ENCODE measurements around the gene ADAMTS13. TPM values are rescaled to one million over a fixed set of nuclear protein-coding genes. Genes with fewer than 3 reads are reported as not detected.

The ADAMTS13 gene
- total RNA-seq, 1 experiment from 2014 or later = 12.0 TPM

DNA sequence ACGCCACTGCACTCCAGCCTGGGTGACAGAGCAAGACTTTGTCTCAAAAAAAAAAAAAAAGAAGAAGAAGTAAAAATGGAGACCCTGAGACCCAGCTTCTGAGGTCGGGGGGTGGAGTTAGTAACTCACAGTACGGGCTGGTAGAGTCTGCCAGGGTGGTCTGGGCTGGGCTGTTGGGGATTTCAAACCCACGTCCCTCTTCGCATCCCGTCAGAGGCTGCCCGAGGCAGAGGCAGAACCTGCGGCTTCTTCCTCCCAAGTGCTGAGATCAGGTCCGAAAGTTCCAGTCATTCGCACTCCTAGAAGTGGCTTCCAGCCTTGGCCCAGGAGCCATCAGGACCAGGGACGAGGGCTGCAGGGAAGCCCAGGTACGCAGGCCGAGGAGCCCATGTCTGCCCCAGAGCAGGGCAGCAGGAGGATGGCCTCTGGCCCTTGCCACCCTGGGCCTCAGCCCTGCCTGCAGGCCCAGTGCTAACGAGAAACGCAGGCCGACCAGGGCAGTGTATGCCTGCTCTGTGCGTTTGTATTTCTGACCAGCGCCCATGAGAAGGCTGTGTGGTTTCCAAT is 66.6 kb downstream of the ADAMTS13 start:
- H3K36me3 Mint-ChIP-seq = no peaks in the 10 kb centered on the region
- no peaks in the 10 kb centered on the region for H3K9me3 Mint-ChIP-seq
- no peaks in the 10 kb centered on the region for H3K27me3 Mint-ChIP-seq (ENCODE audit: low read depth)
- H3K27ac Mint-ChIP-seq = no peak overlapping the region
- TF ChIP-seq TP53 (CRISPR knock-in tag; IDR thresholded peaks at IDR 0.05) (no peak), SOX15 (CRISPR knock-in tag; IDR thresholded peaks at IDR 0.05) (no peak), HMGA2 (CRISPR knock-in tag; IDR thresholded peaks at IDR 0.05) (no peak), ATF1 (CRISPR knock-in tag; IDR thresholded peaks at IDR 0.05) (no peak), CBFB (CRISPR knock-in tag; IDR thresholded peaks at IDR 0.05; ENCODE audit: low read depth) (no peak), ZNF317 (CRISPR knock-in tag; IDR thresholded peaks at IDR 0.05; ENCODE audit: borderline replicate concordance, low read depth) (no peak), SP1 (CRISPR knock-in tag; conservative IDR thresholded peaks at IDR 0.05) (no peak), NFE2L1 (CRISPR knock-in tag; IDR thresholded peaks at IDR 0.05) (no peak), MXD4 (CRISPR knock-in tag; IDR thresholded peaks at IDR 0.05; ENCODE audit: borderline replicate concordance) (no peak), ELF4 (CRISPR knock-in tag; IDR thresholded peaks at IDR 0.05; ENCODE audit: low read depth) (no peak), SMAD4 (CRISPR knock-in tag; IDR thresholded peaks at IDR 0.05) (no peak), KAT7 (CRISPR knock-in tag; IDR thresholded peaks at IDR 0.05; ENCODE audit: borderline replicate concordance) (no peak), TEAD4 (CRISPR knock-in tag; IDR thresholded peaks at IDR 0.05) (no peak)
- TF ChIP-seq, protein P1, sequence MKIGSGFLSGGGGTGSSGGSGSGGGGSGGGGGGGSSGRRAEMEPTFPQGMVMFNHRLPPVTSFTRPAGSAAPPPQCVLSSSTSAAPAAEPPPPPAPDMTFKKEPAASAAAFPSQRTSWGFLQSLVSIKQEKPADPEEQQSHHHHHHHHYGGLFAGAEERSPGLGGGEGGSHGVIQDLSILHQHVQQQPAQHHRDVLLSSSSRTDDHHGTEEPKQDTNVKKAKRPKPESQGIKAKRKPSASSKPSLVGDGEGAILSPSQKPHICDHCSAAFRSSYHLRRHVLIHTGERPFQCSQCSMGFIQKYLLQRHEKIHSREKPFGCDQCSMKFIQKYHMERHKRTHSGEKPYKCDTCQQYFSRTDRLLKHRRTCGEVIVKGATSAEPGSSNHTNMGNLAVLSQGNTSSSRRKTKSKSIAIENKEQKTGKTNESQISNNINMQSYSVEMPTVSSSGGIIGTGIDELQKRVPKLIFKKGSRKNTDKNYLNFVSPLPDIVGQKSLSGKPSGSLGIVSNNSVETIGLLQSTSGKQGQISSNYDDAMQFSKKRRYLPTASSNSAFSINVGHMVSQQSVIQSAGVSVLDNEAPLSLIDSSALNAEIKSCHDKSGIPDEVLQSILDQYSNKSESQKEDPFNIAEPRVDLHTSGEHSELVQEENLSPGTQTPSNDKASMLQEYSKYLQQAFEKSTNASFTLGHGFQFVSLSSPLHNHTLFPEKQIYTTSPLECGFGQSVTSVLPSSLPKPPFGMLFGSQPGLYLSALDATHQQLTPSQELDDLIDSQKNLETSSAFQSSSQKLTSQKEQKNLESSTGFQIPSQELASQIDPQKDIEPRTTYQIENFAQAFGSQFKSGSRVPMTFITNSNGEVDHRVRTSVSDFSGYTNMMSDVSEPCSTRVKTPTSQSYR (CRISPR knock-in tag; IDR thresholded peaks at IDR 0.05) = no peak
- TF ChIP-seq, protein P2, sequence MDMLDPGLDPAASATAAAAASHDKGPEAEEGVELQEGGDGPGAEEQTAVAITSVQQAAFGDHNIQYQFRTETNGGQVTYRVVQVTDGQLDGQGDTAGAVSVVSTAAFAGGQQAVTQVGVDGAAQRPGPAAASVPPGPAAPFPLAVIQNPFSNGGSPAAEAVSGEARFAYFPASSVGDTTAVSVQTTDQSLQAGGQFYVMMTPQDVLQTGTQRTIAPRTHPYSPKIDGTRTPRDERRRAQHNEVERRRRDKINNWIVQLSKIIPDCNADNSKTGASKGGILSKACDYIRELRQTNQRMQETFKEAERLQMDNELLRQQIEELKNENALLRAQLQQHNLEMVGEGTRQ (CRISPR knock-in tag; IDR thresholded peaks at IDR 0.05) = no peak
- TF ChIP-seq, protein P3, sequence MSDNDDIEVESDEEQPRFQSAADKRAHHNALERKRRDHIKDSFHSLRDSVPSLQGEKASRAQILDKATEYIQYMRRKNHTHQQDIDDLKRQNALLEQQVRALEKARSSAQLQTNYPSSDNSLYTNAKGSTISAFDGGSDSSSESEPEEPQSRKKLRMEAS (CRISPR knock-in tag; IDR thresholded peaks at IDR 0.05) = no peak
- TF ChIP-seq, protein P4, sequence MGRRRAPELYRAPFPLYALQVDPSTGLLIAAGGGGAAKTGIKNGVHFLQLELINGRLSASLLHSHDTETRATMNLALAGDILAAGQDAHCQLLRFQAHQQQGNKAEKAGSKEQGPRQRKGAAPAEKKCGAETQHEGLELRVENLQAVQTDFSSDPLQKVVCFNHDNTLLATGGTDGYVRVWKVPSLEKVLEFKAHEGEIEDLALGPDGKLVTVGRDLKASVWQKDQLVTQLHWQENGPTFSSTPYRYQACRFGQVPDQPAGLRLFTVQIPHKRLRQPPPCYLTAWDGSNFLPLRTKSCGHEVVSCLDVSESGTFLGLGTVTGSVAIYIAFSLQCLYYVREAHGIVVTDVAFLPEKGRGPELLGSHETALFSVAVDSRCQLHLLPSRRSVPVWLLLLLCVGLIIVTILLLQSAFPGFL (CRISPR knock-in tag; IDR thresholded peaks at IDR 0.05; ENCODE audit: borderline replicate concordance) = no peak
- TF ChIP-seq, protein P5, sequence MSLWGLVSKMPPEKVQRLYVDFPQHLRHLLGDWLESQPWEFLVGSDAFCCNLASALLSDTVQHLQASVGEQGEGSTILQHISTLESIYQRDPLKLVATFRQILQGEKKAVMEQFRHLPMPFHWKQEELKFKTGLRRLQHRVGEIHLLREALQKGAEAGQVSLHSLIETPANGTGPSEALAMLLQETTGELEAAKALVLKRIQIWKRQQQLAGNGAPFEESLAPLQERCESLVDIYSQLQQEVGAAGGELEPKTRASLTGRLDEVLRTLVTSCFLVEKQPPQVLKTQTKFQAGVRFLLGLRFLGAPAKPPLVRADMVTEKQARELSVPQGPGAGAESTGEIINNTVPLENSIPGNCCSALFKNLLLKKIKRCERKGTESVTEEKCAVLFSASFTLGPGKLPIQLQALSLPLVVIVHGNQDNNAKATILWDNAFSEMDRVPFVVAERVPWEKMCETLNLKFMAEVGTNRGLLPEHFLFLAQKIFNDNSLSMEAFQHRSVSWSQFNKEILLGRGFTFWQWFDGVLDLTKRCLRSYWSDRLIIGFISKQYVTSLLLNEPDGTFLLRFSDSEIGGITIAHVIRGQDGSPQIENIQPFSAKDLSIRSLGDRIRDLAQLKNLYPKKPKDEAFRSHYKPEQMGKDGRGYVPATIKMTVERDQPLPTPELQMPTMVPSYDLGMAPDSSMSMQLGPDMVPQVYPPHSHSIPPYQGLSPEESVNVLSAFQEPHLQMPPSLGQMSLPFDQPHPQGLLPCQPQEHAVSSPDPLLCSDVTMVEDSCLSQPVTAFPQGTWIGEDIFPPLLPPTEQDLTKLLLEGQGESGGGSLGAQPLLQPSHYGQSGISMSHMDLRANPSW (CRISPR knock-in tag; conservative IDR thresholded peaks at IDR 0.05; ENCODE audit: low read depth) = no peak
- TF ChIP-seq, protein P6, sequence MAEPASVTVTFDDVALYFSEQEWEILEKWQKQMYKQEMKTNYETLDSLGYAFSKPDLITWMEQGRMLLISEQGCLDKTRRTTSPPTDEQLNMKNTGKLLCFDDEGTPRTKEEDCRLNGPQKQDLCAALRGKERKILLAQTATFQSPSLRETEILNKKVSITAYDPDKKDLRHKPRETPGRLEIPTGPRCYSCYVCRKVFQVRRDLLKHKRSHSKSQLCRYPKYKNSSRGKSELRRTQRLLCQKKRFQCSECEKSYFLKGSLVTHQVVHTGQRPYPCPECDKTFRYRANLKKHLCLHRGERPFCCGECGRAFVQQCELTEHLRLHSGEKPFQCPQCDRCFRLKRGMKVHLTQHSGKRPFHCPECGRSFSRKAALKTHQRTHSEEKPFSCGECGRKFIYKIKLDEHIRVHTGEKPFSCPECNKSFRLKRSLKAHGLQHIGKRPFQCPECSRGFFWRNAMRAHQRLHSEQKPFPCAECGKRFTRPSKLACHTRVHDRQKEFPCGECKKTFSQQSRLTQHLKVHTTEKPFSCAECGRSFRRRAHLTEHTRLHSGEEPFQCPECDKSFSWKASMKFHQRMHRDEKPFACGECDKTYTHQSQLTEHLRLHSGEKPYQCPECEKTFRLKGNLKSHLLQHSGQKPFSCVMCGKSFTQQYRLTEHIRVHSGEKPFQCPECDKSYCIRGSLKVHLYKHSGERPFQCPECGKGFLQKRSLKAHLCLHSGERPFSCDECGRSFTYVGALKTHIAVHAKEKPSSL (CRISPR knock-in tag; conservative IDR thresholded peaks at IDR 0.05) = no peak
- POLR2A ChIA-PET = no interaction called here
- DNase-seq (ENCODE audit: low spot score) = no peak
- H3K4me3 Mint-ChIP-seq = no peak overlapping the region
- CTCF ChIA-PET = no interaction called here
- ATAC-seq = no peak
- H3K4me1 Mint-ChIP-seq = no peaks in the 10 kb centered on the region
